GM23248 (cell line): ENCODE measurements around the gene RET. TPM values are rescaled to one million over a fixed set of nuclear protein-coding genes. Genes with fewer than 3 reads are reported as not detected.
A peak's percentile ranks its signal among the peaks of the same experiment; 100 is the strongest.

Experiments used
- DNase-seq: peaks from one replicate; pipeline ENCODE4 v3.0.0-alpha.2; 2015
- H2AFZ ChIP-seq: fragments of 200-600 bp; sonication (generic); 2 replicates; pipeline ENCODE4 v1.6.1; 2016; ENCODE audit warnings: antibody characterized with exemption
- H3F3A ChIP-seq: fragments of 200-600 bp; sonication (generic); 2 replicates; pipeline ENCODE4 v1.6.1; 2016; ENCODE audit warnings: mild to moderate bottlenecking, antibody characterized with exemption, mixed run types; ENCODE audit not compliant: insufficient read depth
- H3K27ac ChIP-seq: fragments of 200-600 bp; sonication (generic); 2 replicates; pipeline ENCODE4 v1.5.1; 2016; ENCODE audit warnings: mild to moderate bottlenecking
- H3K27me3 ChIP-seq: fragments of 200-600 bp; sonication (generic); replicated peaks from 2 replicates; pipeline ENCODE4 v1.6.1; 2016; ENCODE audit warnings: mild to moderate bottlenecking; ENCODE audit not compliant: insufficient read depth
- H3K36me3 ChIP-seq: fragments of 200-600 bp; sonication (generic); 2 replicates; pipeline ENCODE4 v1.6.1; 2016; ENCODE audit warnings: low read depth, mild to moderate bottlenecking
- H3K4me1 ChIP-seq: fragments of 200-600 bp; sonication (generic); 2 replicates; pipeline ENCODE4 v1.6.1; 2016; ENCODE audit warnings: mild to moderate bottlenecking; ENCODE audit not compliant: insufficient read depth
- H3K4me2 ChIP-seq: fragments of 200-600 bp; sonication (generic); one replicate; pipeline ENCODE4 v1.6.1; 2016; ENCODE audit warnings: mild to moderate bottlenecking; ENCODE audit not compliant: unreplicated experiment
- H3K4me3 ChIP-seq: fragments of 200-600 bp; sonication (generic); 2 replicates; pipeline ENCODE4 v1.5.1; 2016; ENCODE audit warnings: mild to moderate bottlenecking
- H3K79me2 ChIP-seq: fragments of 200-600 bp; sonication (generic); 2 replicates; pipeline ENCODE4 v1.6.1; 2016; ENCODE audit warnings: mild to moderate bottlenecking; ENCODE audit not compliant: insufficient read depth
- H3K9ac ChIP-seq: fragments of 200-600 bp; sonication (generic); 2 replicates; pipeline ENCODE4 v1.6.1; 2016; ENCODE audit warnings: mild to moderate bottlenecking
- H3K9me2 ChIP-seq: fragments of 200-600 bp; sonication (generic); 2 replicates; pipeline ENCODE4 v1.6.1; 2016; ENCODE audit warnings: mixed run types, mild to moderate bottlenecking, moderate library complexity; ENCODE audit not compliant: insufficient read depth
- H3K9me3 ChIP-seq: fragments of 200-600 bp; sonication (generic); one replicate; pipeline ENCODE4 v1.6.1; 2017; ENCODE audit warnings: low read depth
- H4K20me1 ChIP-seq: fragments of 200-600 bp; sonication (generic); 2 replicates; pipeline ENCODE4 v1.6.0; 2016; ENCODE audit not compliant: insufficient read depth
- EZH2 ChIP-seq: fragments of 200-600 bp; sonication (generic); IDR thresholded peaks from 2 replicates; pipeline ENCODE4 v1.6.1; 2018; ENCODE audit warnings: antibody characterized with exemption, mild to moderate bottlenecking; ENCODE audit not compliant: insufficient read depth, poor library complexity, severe bottlenecking
- EZH2phosphoT487 ChIP-seq: fragments of 200-600 bp; sonication (generic); IDR thresholded peaks from 2 replicates; pipeline ENCODE4 v1.6.1; 2018; ENCODE audit warnings: antibody characterized with exemption, moderate library complexity, mild to moderate bottlenecking, low read depth; ENCODE audit not compliant: insufficient read depth
- WGBS, 2 experiments: methylation state at CpG; one replicate each; pipeline ENCODE4 v1.1.6; 2015 to 2017; ENCODE audit warnings: low lambda C conversion rate in 2 of 2, low coverage in 1 of 2; ENCODE audit errors: missing lambda C conversion rate in 2 of 2; 5-methylcytosine and 5-hydroxymethylcytosine counted together
- in situ Hi-C: fragments of 300-500 bp; cut with MboI; formaldehyde crosslinking; loops from 2 replicates; pipeline ENCODE4 v1.15.0; 2020
- polyA plus RNA-seq: library from polyadenylated mRNA; unstranded; fragments of >200 nt; fragmentation: Nextera tagmentation; extraction: Ambion mirVana; gene quantifications from 2 replicates; pipeline ENCODE4 v1.2.1, GENCODE V29; 2016
- total RNA-seq: library from RNA; depleted of rRNA; stranded (reverse); fragments of >200 nt; shearing (Covaris generic); gene quantifications from 2 replicates; pipeline ENCODE4 v1.2.3, GENCODE V29; 2014

Gene RET
- total and polyA plus RNA-seq, 2 experiments from 2014 or later: not detected

DNA sequence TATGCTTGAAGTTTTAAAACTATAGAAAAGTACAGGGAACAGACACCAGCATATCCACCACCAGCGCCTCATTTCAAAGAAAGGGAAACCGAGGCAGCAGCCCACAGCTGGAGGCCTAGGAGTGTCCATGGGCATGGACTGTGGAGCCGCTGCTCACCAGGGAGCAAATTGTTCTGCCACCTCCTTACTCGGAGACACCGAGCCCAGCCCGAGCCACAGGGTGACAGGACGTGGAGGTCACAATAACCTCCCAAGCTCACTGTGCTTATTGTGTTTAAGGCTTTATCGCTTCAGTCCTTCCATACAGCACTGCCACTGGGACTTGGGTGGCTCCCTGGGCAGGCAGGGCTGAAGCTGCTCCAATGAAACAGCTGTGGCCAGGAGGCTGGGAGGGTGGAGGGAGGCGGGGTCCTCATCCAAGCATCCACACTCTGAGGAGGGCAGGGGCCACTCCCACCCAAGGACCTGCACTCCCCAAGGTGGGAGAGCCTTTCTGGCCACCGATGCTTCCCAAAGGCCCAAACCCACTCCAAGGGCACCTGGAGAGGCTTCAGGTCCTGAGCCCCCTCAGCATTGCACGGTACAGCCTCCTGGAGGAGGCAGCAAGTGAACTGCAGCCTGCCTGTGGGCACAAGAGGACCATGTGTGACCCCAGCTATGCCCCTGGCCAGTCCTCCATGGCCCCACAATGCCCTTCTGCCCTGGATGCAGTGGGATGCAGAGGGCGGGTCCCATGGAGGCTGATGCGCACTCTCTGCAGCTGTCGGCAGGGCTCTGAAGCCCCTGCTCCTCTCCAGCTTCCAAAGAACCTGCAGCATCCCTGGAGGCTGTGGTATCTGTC is 38.7 kb upstream of the RET start:
- Histone ChIP-seq H3K79me2 (no peaks in the 10 kb centered on the region), H3F3A (no peaks in the 10 kb centered on the region), H3K27me3 (0 out of 2 replicates have a peak, but pooled peaks cover 4% of the 10 kb centered on the region), H3K27ac (no peak overlapping the region), H3K9ac (no peak overlapping the region), H2AFZ (no peak overlapping the region), H3K9me2 (no peaks in the 10 kb centered on the region), H3K9me3 (no peaks in the 10 kb centered on the region), H4K20me1 (no peaks in the 10 kb centered on the region), H3K36me3 (no peaks in the 10 kb centered on the region), H3K4me2 (no peak overlapping the region), H3K4me3 (no peak overlapping the region), H3K4me1 (no peaks in the 10 kb centered on the region)
- in situ Hi-C loops: no loop called here
- 54 to 55% methylated on average over 14 of the region's 14 CpGs for WGBS, 2 experiments
- no peak for TF ChIP-seq EZH2phosphoT487
- no peak for TF ChIP-seq EZH2
- DNase-seq: no peak

DNA sequence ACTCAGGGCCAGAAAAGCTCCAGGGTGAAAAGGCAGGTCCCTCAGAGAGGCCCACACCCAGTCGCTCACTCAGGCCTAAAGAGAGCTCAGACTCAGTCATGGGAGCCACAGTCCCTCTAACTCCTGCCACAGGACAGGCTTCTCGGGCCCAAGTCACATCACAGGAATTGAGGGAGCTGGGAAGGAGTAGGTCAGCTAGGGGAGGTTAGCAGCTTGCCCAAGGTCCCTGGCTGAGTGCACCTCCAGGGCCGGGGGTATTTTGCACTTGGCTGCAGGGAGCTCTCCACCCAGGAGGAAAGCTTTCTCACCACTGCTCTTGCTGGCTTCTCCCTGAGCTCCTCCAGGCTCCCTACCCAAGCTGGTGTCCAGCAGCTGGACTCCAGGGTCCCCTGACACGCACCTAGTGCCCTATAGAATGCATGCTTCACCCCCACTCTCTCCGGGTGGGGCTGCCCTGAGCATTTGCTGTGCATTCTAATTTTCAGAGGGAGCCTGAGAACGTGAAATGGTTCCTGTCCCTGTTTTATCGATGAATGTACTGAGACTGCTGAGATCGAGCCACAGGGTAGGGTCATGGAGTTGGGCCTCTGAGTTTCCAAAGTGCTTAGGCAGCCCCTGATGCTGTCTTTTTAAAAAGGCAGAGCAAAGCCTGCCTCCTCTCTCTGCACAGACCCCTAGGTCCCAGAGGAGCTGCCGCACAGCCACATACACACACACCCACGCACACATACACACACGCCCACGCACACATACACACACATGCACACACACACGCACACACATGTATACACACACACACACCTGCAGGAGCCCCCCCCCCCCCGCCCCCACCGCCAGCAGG is 37.9 kb upstream of the RET start:
- Histone ChIP-seq H3K36me3 (no peaks in the 10 kb centered on the region), H3K4me2 (no peak overlapping the region), H2AFZ (no peak overlapping the region), H3K9ac (no peak overlapping the region), H4K20me1 (no peaks in the 10 kb centered on the region), H3K4me1 (no peaks in the 10 kb centered on the region), H3K79me2 (no peaks in the 10 kb centered on the region), H3K27me3 (0 out of 2 replicates have a peak, but pooled peaks cover 4% of the 10 kb centered on the region), H3F3A (no peaks in the 10 kb centered on the region), H3K9me2 (no peaks in the 10 kb centered on the region), H3K9me3 (no peaks in the 10 kb centered on the region), H3K27ac (no peak overlapping the region), H3K4me3 (no peak overlapping the region)
- 47 to 53% methylated on average over 11 to 15 of the region's 15 CpGs for WGBS, 2 experiments
- DNase-seq: no peak
- in situ Hi-C loops: no loop called here
- no peak for TF ChIP-seq EZH2phosphoT487

DNA sequence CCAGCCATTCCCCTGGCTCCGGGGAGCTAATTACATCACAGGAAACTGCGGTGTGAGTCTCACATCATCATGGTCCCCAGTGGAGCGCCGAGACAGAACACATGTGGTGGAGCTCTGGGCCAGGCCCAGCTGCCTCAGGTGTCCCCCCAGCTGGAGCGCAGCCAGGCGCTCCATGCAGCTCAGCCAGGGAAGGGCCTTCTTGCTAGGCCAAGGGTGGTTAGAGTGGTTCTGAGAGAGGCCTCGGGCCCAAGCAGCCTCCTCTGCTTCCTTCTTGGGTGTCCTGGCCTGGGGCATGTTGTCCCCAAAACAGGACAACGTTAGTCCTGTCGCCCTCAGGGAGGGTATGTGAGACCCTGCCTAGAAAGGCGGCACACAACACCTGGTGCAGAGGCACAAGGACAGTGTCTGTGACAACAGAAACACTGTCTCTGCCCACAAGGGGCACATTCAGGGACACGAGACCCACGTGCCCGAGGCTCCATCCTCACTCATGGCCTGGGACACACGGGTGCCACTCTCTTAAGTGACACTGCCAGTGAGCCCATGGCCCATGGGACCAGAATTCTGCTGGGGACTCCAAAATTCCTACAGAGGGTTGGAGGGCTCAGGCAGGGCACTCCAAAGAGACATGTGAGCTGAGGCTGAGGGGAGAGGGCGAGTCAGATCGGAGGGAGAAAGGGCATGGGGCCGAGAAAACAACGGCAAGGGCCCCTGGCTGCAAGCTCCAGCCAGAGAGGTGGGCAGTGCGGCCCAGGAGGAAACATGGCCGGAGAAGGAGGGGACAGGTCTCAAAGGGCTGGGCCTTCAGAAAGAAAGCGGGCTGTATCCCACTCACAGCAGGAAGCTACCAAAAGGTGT is 37.0 kb upstream of the RET start:
- no peaks in the 10 kb centered on the region for H3K4me1 ChIP-seq
- H3K79me2 ChIP-seq: no peaks in the 10 kb centered on the region
- no peaks in the 10 kb centered on the region for H3F3A ChIP-seq
- no peaks in the 10 kb centered on the region for H3K9me3 ChIP-seq
- 0 out of 2 replicates have a peak, but pooled peaks cover 4% of the 10 kb centered on the region for H3K27me3 ChIP-seq
- H2AFZ ChIP-seq: no peak overlapping the region
- 58% methylated on average over 20 to 21 of the region's 21 CpGs for WGBS, 2 experiments
- H3K9me2 ChIP-seq: no peaks in the 10 kb centered on the region
- H3K9ac ChIP-seq: no peak overlapping the region
- no peaks in the 10 kb centered on the region for H4K20me1 ChIP-seq
- TF ChIP-seq EZH2 (no peak), EZH2phosphoT487 (no peak)
- H3K36me3 ChIP-seq: no peaks in the 10 kb centered on the region
- no peak overlapping the region for H3K4me3 ChIP-seq
- no peak overlapping the region for H3K27ac ChIP-seq
- DNase-seq: peak; percentile 12
- in situ Hi-C loops: no loop called here
- no peak overlapping the region for H3K4me2 ChIP-seq
